Fibroblast of lung (primary cell): Measurements from ENCODE around the gene ST8SIA4.

Experiments used
- EZH2 ChIP-seq: IDR thresholded peaks from 2 replicates; pipeline ENCODE4 v1.5.1; 2012; ENCODE audit warnings: low read length, control low read depth, mild to moderate bottlenecking; ENCODE audit errors: missing control alignments
- TF ChIP-seq, protein P1 (sequence below), 2 donors: IDR thresholded peaks in 1 of 2; conservative IDR thresholded peaks in 1 of 2; 1 replicate in 1 of 2; 2 replicates in 1 of 2; pipeline ENCODE4 v1.5.1; 2011 to 2012; ENCODE audit warnings: low read length in 2 of 2, control low read depth in 1 of 2, inconsistent platforms in 1 of 2, low read depth in 1 of 2, mild to moderate bottlenecking in 1 of 2

DNA sequence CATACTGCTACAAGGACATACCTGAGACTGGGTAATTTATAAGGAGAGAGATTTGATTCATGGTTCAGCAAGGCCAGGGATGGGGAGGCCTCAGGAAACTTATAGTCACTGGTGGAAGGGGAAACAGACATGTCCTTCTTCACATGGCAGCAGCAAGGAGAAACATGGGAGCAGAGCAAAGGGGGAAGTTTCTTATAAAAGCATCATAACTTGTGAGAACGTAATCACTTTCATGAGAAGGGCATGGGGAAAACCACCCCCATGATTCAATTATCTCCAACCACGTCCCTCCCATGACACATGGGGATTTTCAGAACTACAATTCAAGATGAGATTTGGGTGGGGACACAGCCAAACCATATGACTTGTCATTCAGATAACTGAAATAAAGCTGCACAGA is 100.9 kb downstream of the ST8SIA4 start:
- TF ChIP-seq, protein P1, sequence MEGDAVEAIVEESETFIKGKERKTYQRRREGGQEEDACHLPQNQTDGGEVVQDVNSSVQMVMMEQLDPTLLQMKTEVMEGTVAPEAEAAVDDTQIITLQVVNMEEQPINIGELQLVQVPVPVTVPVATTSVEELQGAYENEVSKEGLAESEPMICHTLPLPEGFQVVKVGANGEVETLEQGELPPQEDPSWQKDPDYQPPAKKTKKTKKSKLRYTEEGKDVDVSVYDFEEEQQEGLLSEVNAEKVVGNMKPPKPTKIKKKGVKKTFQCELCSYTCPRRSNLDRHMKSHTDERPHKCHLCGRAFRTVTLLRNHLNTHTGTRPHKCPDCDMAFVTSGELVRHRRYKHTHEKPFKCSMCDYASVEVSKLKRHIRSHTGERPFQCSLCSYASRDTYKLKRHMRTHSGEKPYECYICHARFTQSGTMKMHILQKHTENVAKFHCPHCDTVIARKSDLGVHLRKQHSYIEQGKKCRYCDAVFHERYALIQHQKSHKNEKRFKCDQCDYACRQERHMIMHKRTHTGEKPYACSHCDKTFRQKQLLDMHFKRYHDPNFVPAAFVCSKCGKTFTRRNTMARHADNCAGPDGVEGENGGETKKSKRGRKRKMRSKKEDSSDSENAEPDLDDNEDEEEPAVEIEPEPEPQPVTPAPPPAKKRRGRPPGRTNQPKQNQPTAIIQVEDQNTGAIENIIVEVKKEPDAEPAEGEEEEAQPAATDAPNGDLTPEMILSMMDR (conservative IDR thresholded peaks at IDR 0.05 in 1 of 2, IDR thresholded peaks at IDR 0.05 in 1 of 2; ENCODE audit: low read depth in 1 of 2, low read length in 2 of 2) = no peak
- TF ChIP-seq EZH2 = no peak
